Stomach (tissue), 9 donors: ENCODE data around the gene MYRFL. TPM values are rescaled to one million over a fixed set of nuclear protein-coding genes. Genes with fewer than 3 reads are reported as not detected.

ENCODE experiments used
- DNase-seq, 2 donors: peaks; one replicate each; pipeline versions ENCODE4 v3.0.0 to v3.0.0-alpha.2; 2013 to 2019
- H3K27ac ChIP-seq, 5 donors: fragments of 200-600 bp in 4 of 5; sonication (generic) in 4 of 5; one replicate each; pipeline ENCODE4 v1.5.1; 2013 to 2019; ENCODE audit warnings: mild to moderate bottlenecking in 1 of 5, moderate library complexity in 1 of 5
- H3K27me3 ChIP-seq, 3 donors: fragments of 200-600 bp; sonication (generic); one replicate each; pipeline ENCODE4 v1.5.1; 2017 to 2019; ENCODE audit warnings: mixed run types in 1 of 3
- H3K36me3 ChIP-seq, 4 donors: fragments of 200-600 bp; sonication (generic); 1 replicate in 3 of 4; 2 replicates in 1 of 4; pipeline ENCODE4 v1.5.1; 2016 to 2019
- H3K4me1 ChIP-seq, 4 donors: fragments of 200-600 bp; sonication (generic); one replicate each; pipeline ENCODE4 v1.5.1; 2016 to 2019
- H3K4me3 ChIP-seq, 4 donors: fragments of 200-600 bp; sonication (generic) in 3 of 4; one replicate each; pipeline ENCODE4 v1.5.1; 2016 to 2019; ENCODE audit warnings: mild to moderate bottlenecking in 1 of 4
- H3K9me3 ChIP-seq, 4 donors: fragments of 200-600 bp; sonication (generic); one replicate each; pipeline ENCODE4 v1.5.1; 2016 to 2019
- CTCF ChIP-seq, 7 experiments: fragments of 450-650 bp in 4 of 7; fragments of 200-600 bp in 3 of 7; sonication (generic) in 3 of 7; IDR thresholded peaks; one replicate each; pipeline ENCODE4 v1.5.1; 2016 to 2019; ENCODE audit warnings: antibody characterized with exemption in 7 of 7, control low read depth in 2 of 7, mild to moderate bottlenecking in 1 of 7
- EP300 ChIP-seq: sonication (generic); formaldehyde crosslinking; IDR thresholded peaks from one replicate; pipeline ENCODE4 v1.6.1; 2017; ENCODE audit warnings: antibody characterized with exemption
- POLR2A ChIP-seq, 4 donors: fragments of 450-650 bp; IDR thresholded peaks; one replicate each; pipeline ENCODE4 v1.6.1; 2016; ENCODE audit warnings: antibody characterized with exemption in 4 of 4, control low read depth in 2 of 4, mild to moderate bottlenecking in 1 of 4, moderate library complexity in 1 of 4
- POLR2AphosphoS5 ChIP-seq, 3 donors: sonication (generic); formaldehyde crosslinking; IDR thresholded peaks; one replicate each; pipeline ENCODE4 v1.6.1; 2016; ENCODE audit warnings: antibody characterized with exemption in 3 of 3
- WGBS, 5 donors: extraction: QIAGEN DNeasy Blood & Tissue Kit in 3 of 5; methylation state at CpG; one replicate each; pipeline versions ENCODE4 v1.1.5 to v1.1.7; 2013 to 2018; 5-methylcytosine and 5-hydroxymethylcytosine counted together
- intact Hi-C: fragments of 100-400 bp; cut with DNase I; formaldehyde crosslinking; loops from one replicate; pipeline ENCODE4 v1.15.1; 2023; ENCODE audit warnings: low total_unique reads
- polyA plus RNA-seq, 3 donors: library from polyadenylated mRNA; stranded (reverse); fragments of 200-250 nt; gene quantifications; one replicate each; pipeline ENCODE4 v1.2.3, GENCODE V29; 2013
- total RNA-seq, 5 donors: library from RNA; depleted of rRNA; stranded (reverse); fragments of >200 nt; gene quantifications; one replicate each; pipeline versions ENCODE4 v1.1.0 to v1.2.3, GENCODE V29; 2014 to 2016
- donor health status: healthy with polysubstance abuse.
- donor health status: Bipolar disorder and iron deficiency.
- donor health status: healthy.

The MYRFL gene
- total and polyA plus RNA-seq, 8 donors: 0.13 to 0.19 (median 0.18) TPM; not detected in 5

- Histone ChIP-seq H3K36me3 (no peaks in the 10 kb centered on the region), H3K9me3 (no peaks in the 10 kb centered on the region), H3K27ac (no peak overlapping the region), H3K4me1 (peaks cover 0 to 2% (median under 1%) of the 10 kb centered on the region in 4 donors), H3K27me3 (no peaks in the 10 kb centered on the region), H3K4me3 (no peak overlapping the region)
- WGBS, 5 donors: 80 to 87% (median 82%) methylated on average over 7 of the region's 7 CpGs
- intact Hi-C loops: no loop called here
- no peak for DNase-seq
- TF ChIP-seq POLR2A (IDR thresholded peaks at IDR 0.05) (no peak), CTCF (IDR thresholded peaks at IDR 0.05) (no peak), EP300 (no peak), POLR2AphosphoS5 (IDR thresholded peaks at IDR 0.05) (no peak)
Observed at GRCh38 chr12:69972136-69972535, 147.1 kb downstream of the MYRFL start.

- Histone ChIP-seq H3K27ac (no peak overlapping the region), H3K36me3 (no peaks in the 10 kb centered on the region), H3K4me3 (no peak overlapping the region), H3K27me3 (no peaks in the 10 kb centered on the region), H3K4me1 (no peaks in the 10 kb centered on the region), H3K9me3 (no peaks in the 10 kb centered on the region)
- intact Hi-C loops: no loop called here
- peak in 1 of 2 donors; percentile 26 for DNase-seq
- TF ChIP-seq POLR2AphosphoS5 (IDR thresholded peaks at IDR 0.05) (no peak), EP300 (no peak), CTCF (IDR thresholded peaks at IDR 0.05) (no peak), POLR2A (IDR thresholded peaks at IDR 0.05) (no peak)
- WGBS, 5 donors: 28 to 46% (median 39%) methylated on average over 6 of the region's 6 CpGs
Observed at GRCh38 chr12:69978020-69978419, 153.0 kb downstream of the MYRFL start.

- Histone ChIP-seq H3K9me3 (no peaks in the 10 kb centered on the region), H3K4me3 (no peak overlapping the region), H3K27me3 (no peaks in the 10 kb centered on the region), H3K36me3 (no peaks in the 10 kb centered on the region), H3K27ac (no peak overlapping the region), H3K4me1 (peaks cover 0 to 2% (median 0%) of the 10 kb centered on the region in 4 donors)
- no peak for DNase-seq
- intact Hi-C loops: no loop called here
- TF ChIP-seq CTCF (IDR thresholded peaks at IDR 0.05) (no peak), POLR2AphosphoS5 (IDR thresholded peaks at IDR 0.05) (no peak), EP300 (no peak), POLR2A (IDR thresholded peaks at IDR 0.05) (no peak)
- 57 to 70% (median 66%) methylated on average over 5 of the region's 5 CpGs for WGBS, 5 donors
Observed at GRCh38 chr12:69981881-69982475, 157.0 kb downstream of the MYRFL start.

- Histone ChIP-seq H3K27me3 (no peaks in the 10 kb centered on the region), H3K36me3 (no peaks in the 10 kb centered on the region), H3K4me1 (peaks cover 0 to 25% (median 13%) of the 10 kb centered on the region in 4 donors), H3K9me3 (no peaks in the 10 kb centered on the region), H3K4me3 (no peak overlapping the region), H3K27ac (no peak overlapping the region)
- TF ChIP-seq EP300 (no peak), POLR2A (IDR thresholded peaks at IDR 0.05) (no peak), POLR2AphosphoS5 (IDR thresholded peaks at IDR 0.05) (no peak), CTCF (IDR thresholded peaks at IDR 0.05) (no peak)
- intact Hi-C loops: no loop called here
- DNase-seq: no peak
- 95 to 99% (median 97%) methylated on average over 7 of the region's 7 CpGs for WGBS, 5 donors
Observed at GRCh38 chr12:69984241-69984640, 159.2 kb downstream of the MYRFL start.
